Right lobe of liver (tissue), 4 donors: ENCODE results near the gene LDLRAD3.

Experiments used
- POLR2A ChIP-seq: fragments of 450-650 bp; IDR thresholded peaks from one replicate; pipeline ENCODE4 v1.6.1; 2017; ENCODE audit warnings: antibody characterized with exemption, mild to moderate bottlenecking
- TF ChIP-seq, protein P1 (sequence below), 4 donors: fragments of 200-600 bp in 3 of 4; fragments of 450-650 bp in 1 of 4; IDR thresholded peaks; one replicate each; pipeline versions ENCODE4 v1.5.1 to v1.8.0; 2016 to 2022; ENCODE audit warnings: antibody characterized with exemption in 4 of 4, mild to moderate bottlenecking in 2 of 4
- donor health status: DM: no; HTN: no; CAD: no.
- donor health status: DM: no; HTN: no; CAD: no.
- donor health status: DM: no; HTN: yes; CAD: no.

DNA sequence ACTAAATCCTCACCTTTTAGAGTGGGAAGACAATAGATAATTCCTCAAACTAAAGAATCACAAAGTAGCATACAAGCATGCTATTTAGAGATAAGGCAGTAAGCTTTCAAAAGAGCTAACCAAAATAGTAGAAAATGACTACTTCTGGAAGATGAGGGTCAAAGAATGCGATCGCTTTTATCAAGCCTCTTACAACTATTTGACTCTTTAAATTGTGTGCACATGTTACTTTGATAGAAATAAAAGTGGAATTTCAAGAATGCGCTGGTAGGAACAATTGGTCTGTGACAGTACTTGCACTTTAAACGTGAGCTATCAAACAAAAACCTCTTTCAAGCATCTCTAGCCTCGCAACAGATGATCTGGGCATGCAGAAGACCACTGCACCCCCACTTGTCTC is 248.1 kb downstream of the LDLRAD3 start:
- no peak for TF ChIP-seq POLR2A
- TF ChIP-seq, protein P1, sequence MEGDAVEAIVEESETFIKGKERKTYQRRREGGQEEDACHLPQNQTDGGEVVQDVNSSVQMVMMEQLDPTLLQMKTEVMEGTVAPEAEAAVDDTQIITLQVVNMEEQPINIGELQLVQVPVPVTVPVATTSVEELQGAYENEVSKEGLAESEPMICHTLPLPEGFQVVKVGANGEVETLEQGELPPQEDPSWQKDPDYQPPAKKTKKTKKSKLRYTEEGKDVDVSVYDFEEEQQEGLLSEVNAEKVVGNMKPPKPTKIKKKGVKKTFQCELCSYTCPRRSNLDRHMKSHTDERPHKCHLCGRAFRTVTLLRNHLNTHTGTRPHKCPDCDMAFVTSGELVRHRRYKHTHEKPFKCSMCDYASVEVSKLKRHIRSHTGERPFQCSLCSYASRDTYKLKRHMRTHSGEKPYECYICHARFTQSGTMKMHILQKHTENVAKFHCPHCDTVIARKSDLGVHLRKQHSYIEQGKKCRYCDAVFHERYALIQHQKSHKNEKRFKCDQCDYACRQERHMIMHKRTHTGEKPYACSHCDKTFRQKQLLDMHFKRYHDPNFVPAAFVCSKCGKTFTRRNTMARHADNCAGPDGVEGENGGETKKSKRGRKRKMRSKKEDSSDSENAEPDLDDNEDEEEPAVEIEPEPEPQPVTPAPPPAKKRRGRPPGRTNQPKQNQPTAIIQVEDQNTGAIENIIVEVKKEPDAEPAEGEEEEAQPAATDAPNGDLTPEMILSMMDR (IDR thresholded peaks at IDR 0.05) = no peak
